GM10266 (cell line): ENCODE measurements around the gene SPRED3.

Source experiments
- DNase-seq: peaks from one replicate; pipeline ENCODE4 v3.0.0; 2012; ENCODE audit errors: extremely low spot score
- CTCF ChIP-seq: IDR thresholded peaks from 2 replicates; pipeline ENCODE4 v1.5.1; 2012; ENCODE audit warnings: mild to moderate bottlenecking, low read depth; ENCODE audit not compliant: control insufficient read depth, insufficient read depth; ENCODE audit errors: missing control alignments

The SPRED3 gene

GRCh38 chr19:38374332-38375097 is 14.0 kb upstream of the SPRED3 start, which contains the start of gene PSMD8:
TSS of gene PSMD8 (plus strand) at chr19:38374571. CDS start at chr19:38374602, 31 bp downstream.
- peak; percentile 99 for DNase-seq
- peak; percentile 34 for TF ChIP-seq CTCF

- no peak for TF ChIP-seq CTCF
- DNase-seq, result no peak
Measured at GRCh38 chr19:38375098-38375493, 13.4 kb upstream of the SPRED3 start.

GRCh38 chr19:38375748-38376147 is 12.7 kb upstream of the SPRED3 start:
- TF ChIP-seq CTCF, result no peak
- no peak for DNase-seq

- no peak for DNase-seq
- TF ChIP-seq CTCF, result no peak
Measured at GRCh38 chr19:38376576-38376975, 11.9 kb upstream of the SPRED3 start.

GRCh38 chr19:38377052-38377451 is 11.4 kb upstream of the SPRED3 start:
- no peak for TF ChIP-seq CTCF
- no peak for DNase-seq

GRCh38 chr19:38378866-38379265 is 9.6 kb upstream of the SPRED3 start:
- TF ChIP-seq CTCF, result no peak
- no peak for DNase-seq

- DNase-seq, result no peak
- no peak for TF ChIP-seq CTCF
Measured at GRCh38 chr19:38381138-38381537, 7.4 kb upstream of the SPRED3 start.
